NT2/D1 (cell line): Measurements from ENCODE around the gene AMBP.

Source experiments
- DNase-seq: peaks from one replicate; pipeline ENCODE4 v3.0.0-alpha.2; 2011; ENCODE audit warnings: low read depth, low spot score
- H3K27me3 ChIP-seq: 2 replicates; pipeline ENCODE4 v1.6.0; 2011; ENCODE audit warnings: mild to moderate bottlenecking; ENCODE audit not compliant: insufficient read length, insufficient read depth
- H3K36me3 ChIP-seq: 2 replicates; pipeline ENCODE4 v1.6.1; 2011; ENCODE audit warnings: mild to moderate bottlenecking, low read length, mixed read lengths; ENCODE audit not compliant: insufficient read depth, insufficient read length
- H3K4me1 ChIP-seq: 2 replicates; pipeline ENCODE4 v1.5.1; 2011; ENCODE audit not compliant: insufficient read depth, insufficient read length
- H3K4me3 ChIP-seq: 2 replicates; pipeline ENCODE4 v1.5.1; 2011; ENCODE audit warnings: low read depth; ENCODE audit not compliant: insufficient read length
- H3K9ac ChIP-seq: 2 replicates; pipeline ENCODE4 v1.6.0; 2011; ENCODE audit warnings: low read depth; ENCODE audit not compliant: insufficient read length
- H3K9me3 ChIP-seq: 2 replicates; pipeline ENCODE4 v1.5.1; 2011; ENCODE audit warnings: mild to moderate bottlenecking, low read length; ENCODE audit not compliant: insufficient read depth
- SUZ12 ChIP-seq: IDR thresholded peaks from 2 replicates; pipeline ENCODE4 v1.6.1; 2011; ENCODE audit not compliant: insufficient read length, insufficient read depth; ENCODE audit errors: extremely low read depth
- YY1 ChIP-seq: IDR thresholded peaks from 2 replicates; pipeline ENCODE4 v1.6.1; 2011; ENCODE audit not compliant: insufficient read length, insufficient read depth
- ZNF274 ChIP-seq: IDR thresholded peaks from 2 replicates; pipeline ENCODE4 v1.6.1; 2011; ENCODE audit warnings: mild to moderate bottlenecking, low read depth, low read length

Gene AMBP

GRCh38 chr9:114108016-114108833, 30.1 kb upstream of the AMBP start:
- no peak for TF ChIP-seq ZNF274
- TF ChIP-seq SUZ12 = no peak
- no peak for TF ChIP-seq YY1
- Histone ChIP-seq H3K27me3 (peaks cover 12% of the 10 kb centered on the region), H3K4me3 (no peak overlapping the region), H3K9me3 (0 out of 2 replicates have a peak, but pooled peaks cover 2% of the 10 kb centered on the region), H3K9ac (peak overlapping the region; percentile 38), H3K36me3 (no peaks in the 10 kb centered on the region), H3K4me1 (peaks cover 11% of the 10 kb centered on the region)
- peak; percentile 87 for DNase-seq

DNA sequence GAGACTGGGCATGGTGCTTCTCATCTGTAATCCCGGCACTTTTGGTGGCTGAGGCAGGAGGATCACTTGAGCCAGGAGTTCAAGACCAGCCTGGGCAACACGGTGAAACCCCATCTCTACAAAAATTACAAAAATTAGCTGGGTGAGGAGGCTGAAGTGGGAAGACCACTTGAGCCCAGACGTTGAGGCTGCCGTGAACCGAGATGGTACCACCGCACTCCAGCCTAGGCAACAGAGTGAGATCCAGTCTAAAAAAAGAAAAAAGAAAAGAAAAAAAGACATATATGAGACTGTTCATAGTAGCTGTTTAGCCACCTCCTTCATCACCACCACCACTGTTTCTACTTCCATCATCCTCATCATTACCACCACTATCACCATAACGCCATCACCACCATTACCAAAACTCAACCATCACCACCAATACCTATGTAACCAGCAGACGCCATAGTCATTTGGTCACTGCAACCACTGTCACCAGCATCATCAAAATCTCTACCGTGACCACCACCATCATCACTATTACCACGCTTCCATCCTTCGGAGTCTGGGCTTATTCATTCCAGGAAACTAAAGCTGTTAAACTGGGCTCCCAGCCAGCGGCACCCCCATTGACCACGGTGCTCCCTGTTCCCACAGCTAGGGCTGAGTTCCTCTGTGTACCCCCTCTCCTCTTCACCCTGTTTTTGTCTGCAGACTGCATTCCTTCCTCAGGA, 29.3 kb upstream of the AMBP start:
- DNase-seq = no peak
- TF ChIP-seq SUZ12 (no peak), ZNF274 (no peak), YY1 (no peak)
- Histone ChIP-seq H3K9me3 (peaks cover 9% of the 10 kb centered on the region), H3K9ac (no peak overlapping the region), H3K4me3 (no peak overlapping the region), H3K36me3 (no peaks in the 10 kb centered on the region), H3K27me3 (peaks cover 12% of the 10 kb centered on the region), H3K4me1 (peaks cover 11% of the 10 kb centered on the region)

- Histone ChIP-seq H3K27me3 (peaks cover 5% of the 10 kb centered on the region), H3K4me1 (peaks cover 11% of the 10 kb centered on the region), H3K9ac (no peak overlapping the region), H3K4me3 (no peak overlapping the region), H3K9me3 (peaks cover 17% of the 10 kb centered on the region), H3K36me3 (no peaks in the 10 kb centered on the region)
- TF ChIP-seq SUZ12 (no peak), ZNF274 (no peak), YY1 (no peak)
- no peak for DNase-seq
Observed at GRCh38 chr9:114105236-114105635, 27.1 kb upstream of the AMBP start.

DNA sequence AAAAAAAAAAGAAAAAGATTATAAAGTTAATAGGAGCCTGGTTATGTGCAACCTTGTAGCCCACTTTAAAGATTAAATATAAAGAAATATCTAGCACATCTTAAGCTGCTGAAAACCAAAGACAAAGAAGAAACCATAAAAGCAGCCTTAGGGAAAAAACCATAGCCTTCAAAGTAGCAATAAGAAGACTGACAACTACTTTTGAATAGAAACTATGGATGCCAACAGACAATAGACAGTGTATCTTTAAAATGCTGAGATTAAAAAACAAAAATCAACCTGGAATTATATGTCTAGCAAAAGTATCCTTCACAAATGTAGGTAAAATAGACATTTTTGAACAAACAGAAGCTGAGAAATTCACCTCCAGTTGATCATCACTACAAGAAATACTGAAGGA, 24.4 kb upstream of the AMBP start:
- peaks cover 7% of the 10 kb centered on the region for H3K4me1 ChIP-seq
- H3K36me3 ChIP-seq = no peaks in the 10 kb centered on the region
- no peak for DNase-seq
- TF ChIP-seq YY1 (no peak), ZNF274 (no peak), SUZ12 (no peak)
- H3K9me3 ChIP-seq = peaks cover 17% of the 10 kb centered on the region
- H3K9ac ChIP-seq = no peak overlapping the region
- H3K4me3 ChIP-seq = no peak overlapping the region
- peaks cover 17% of the 10 kb centered on the region for H3K27me3 ChIP-seq

DNA sequence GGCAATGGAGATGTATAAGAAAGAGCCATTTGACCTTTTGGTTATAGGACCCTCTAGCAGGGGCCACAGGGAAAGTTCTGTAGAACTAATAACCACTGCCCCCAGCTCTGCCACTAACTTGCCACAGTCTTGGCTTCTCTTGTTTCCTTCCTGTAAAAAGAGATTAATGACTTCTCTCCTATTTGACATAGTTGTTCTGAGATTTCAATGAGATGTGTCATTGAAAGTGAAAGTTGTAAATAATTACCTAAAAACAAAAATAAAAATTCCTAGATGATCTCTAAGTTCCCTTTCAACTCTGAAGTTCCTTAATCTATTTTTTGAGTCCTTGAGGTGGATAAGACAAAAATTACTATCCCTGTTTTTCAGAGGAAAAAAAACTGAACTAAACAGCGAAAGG, 22.4 kb upstream of the AMBP start:
- H3K4me1 ChIP-seq = peaks cover 11% of the 10 kb centered on the region

GRCh38 chr9:114099669-114100270, 21.7 kb upstream of the AMBP start:
- TF ChIP-seq YY1 (no peak), ZNF274 (no peak), SUZ12 (no peak)
- Histone ChIP-seq H3K27me3 (peaks cover 17% of the 10 kb centered on the region), H3K36me3 (no peaks in the 10 kb centered on the region), H3K4me1 (peaks cover 11% of the 10 kb centered on the region), H3K9ac (no peak overlapping the region), H3K9me3 (peaks cover 17% of the 10 kb centered on the region), H3K4me3 (peak overlapping the region; percentile 64)
- DNase-seq = no peak

More for the DNA sequence above, 22.4 kb upstream of the AMBP start:
- TF ChIP-seq SUZ12 (no peak), YY1 (no peak), ZNF274 (no peak)
- H3K9ac ChIP-seq = no peak overlapping the region
- H3K27me3 ChIP-seq = peaks cover 17% of the 10 kb centered on the region
- H3K4me3 ChIP-seq = no peak overlapping the region
- H3K36me3 ChIP-seq = no peaks in the 10 kb centered on the region
- H3K9me3 ChIP-seq = peaks cover 17% of the 10 kb centered on the region
- no peak for DNase-seq
